SK-N-MC (cell line): Measurements from ENCODE around the gene DGKB.

Experiments
- DNase-seq: peaks from one replicate; pipeline ENCODE4 v3.0.0-alpha.2; 2011; ENCODE audit warnings: low read depth, low spot score
- H3K27ac ChIP-seq: fragments of 200-600 bp; sonication (generic); 2 replicates; pipeline ENCODE4 v1.5.1; 2016; ENCODE audit warnings: mixed run types
- H3K36me3 ChIP-seq: fragments of 200-600 bp; sonication (generic); 2 replicates; pipeline ENCODE4 v1.6.1; 2017; ENCODE audit warnings: antibody characterized with exemption, low read length, mixed read lengths; ENCODE audit not compliant: insufficient read depth
- H3K4me3 ChIP-seq: fragments of 200-600 bp; sonication (generic); 2 replicates; pipeline ENCODE4 v1.5.1; 2016
- H3K9ac ChIP-seq: fragments of 200-600 bp; sonication (generic); 2 replicates; pipeline ENCODE4 v1.8.0; 2017; ENCODE audit warnings: mixed run types, mixed read lengths; ENCODE audit not compliant: insufficient read length
- H3K9me3 ChIP-seq: fragments of 200-600 bp; sonication (generic); 2 replicates; pipeline ENCODE4 v1.6.1; 2017; ENCODE audit warnings: low read depth, mild to moderate bottlenecking, antibody characterized with exemption, low read length, moderate library complexity, mixed read lengths
- EZH2 ChIP-seq: fragments of 200-600 bp; sonication (generic); IDR thresholded peaks from one replicate; pipeline ENCODE4 v1.6.1; 2017; ENCODE audit warnings: antibody characterized with exemption
- FOXP2 ChIP-seq: optimal IDR thresholded peaks from 2 replicates; pipeline ENCODE3; 2011; ENCODE audit warnings: mild to moderate bottlenecking, moderate library complexity; ENCODE audit not compliant: insufficient read depth; ENCODE audit errors: extremely low read length, control extremely low read depth
- POLR2AphosphoS5 ChIP-seq: IDR thresholded peaks from 2 replicates; pipeline ENCODE4 v1.6.1; 2012; ENCODE audit warnings: mild to moderate bottlenecking, low read depth, low read length, borderline replicate concordance

The DGKB gene

DNA sequence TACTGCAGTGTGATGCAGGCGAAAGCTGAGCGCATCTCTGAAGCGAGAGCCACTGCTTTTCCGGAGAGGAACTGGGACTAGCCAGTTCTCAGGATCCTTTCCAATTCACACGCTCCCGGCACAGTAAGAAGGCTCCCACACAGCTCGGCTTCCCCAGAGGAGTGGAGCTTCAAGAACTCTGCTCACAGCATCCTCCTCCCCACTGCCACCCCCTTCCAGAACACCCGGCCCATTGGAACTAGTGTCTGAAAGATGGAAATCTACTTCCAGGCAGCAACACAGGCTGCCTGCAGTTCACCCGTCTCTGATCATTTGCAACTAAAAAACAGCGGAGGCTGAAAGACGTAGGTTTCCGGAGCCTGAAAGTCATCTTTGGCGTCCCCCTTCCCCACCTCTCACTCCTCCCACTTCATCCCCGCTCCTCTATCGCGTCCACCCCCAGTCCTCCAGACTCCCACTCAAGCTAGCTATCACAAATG lies at the start of gene DGKB:
DGKB (minus strand) TSS at position 163 of the 479 bp plus-strand sequence.
- DNase-seq, result no peak
- Histone ChIP-seq H3K9ac (no peak within 1 kb of the TSS), H3K9me3 (no peaks in the 10 kb centered on the region), H3K27ac (no peak within 1 kb of the TSS), H3K4me3 (no peak within 1 kb of the TSS), H3K36me3 (no peaks in the 10 kb centered on the region)
- TF ChIP-seq POLR2AphosphoS5, result no peak
- no peak for TF ChIP-seq EZH2
- no peak for TF ChIP-seq FOXP2

DNA sequence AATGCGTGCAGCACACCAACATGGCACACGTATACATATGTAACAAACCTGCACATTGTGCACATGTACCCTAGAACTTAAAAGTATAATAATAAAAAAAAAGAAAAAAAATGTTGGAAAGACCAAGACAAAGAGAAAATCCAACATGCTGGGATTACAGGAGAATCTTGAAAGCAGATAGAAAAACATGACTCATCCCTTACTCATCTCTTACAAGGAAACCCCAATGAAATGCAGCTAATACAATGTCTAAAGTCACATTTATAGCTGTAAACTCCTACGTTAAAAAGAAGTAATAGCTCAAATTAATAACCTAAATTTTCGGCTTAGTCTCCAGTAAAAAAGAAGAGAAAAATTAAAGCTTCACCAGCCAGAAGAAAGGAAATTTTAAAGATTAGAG lies 47.5 kb upstream of the DGKB start:
- TF ChIP-seq POLR2AphosphoS5, result no peak
- no peak for TF ChIP-seq EZH2
- TF ChIP-seq FOXP2, result no peak
- no peak for DNase-seq
- no peak overlapping the region for H3K27ac ChIP-seq

DNA sequence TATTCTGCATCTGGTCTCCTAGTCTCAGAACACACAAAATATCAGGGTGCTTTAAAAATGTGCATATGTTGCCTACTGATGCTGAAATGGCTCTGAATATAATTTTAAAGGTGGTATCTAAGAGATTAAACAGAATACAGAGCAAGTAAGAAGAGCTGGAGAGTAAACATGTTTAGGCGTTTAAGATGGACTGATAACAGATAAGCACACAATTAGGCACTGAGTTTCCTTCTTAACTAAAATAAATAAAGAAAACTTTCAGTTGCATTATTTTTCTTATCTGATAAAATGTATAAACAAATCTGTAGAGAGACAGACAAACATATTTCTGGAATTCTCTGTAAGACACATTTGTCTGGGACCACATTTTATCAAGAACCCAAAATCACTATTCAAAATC lies 35.6 kb upstream of the DGKB start:
- TF ChIP-seq EZH2 (no peak), FOXP2 (no peak), POLR2AphosphoS5 (no peak)
- no peak overlapping the region for H3K4me3 ChIP-seq
- no peak overlapping the region for H3K27ac ChIP-seq
- no peak for DNase-seq
- H3K36me3 ChIP-seq, result no peaks in the 10 kb centered on the region
- H3K9me3 ChIP-seq, result no peaks in the 10 kb centered on the region
- no peak overlapping the region for H3K9ac ChIP-seq

More for the DNA sequence above, 47.5 kb upstream of the DGKB start:
- Histone ChIP-seq H3K9me3 (no peaks in the 10 kb centered on the region), H3K9ac (no peak overlapping the region), H3K36me3 (no peaks in the 10 kb centered on the region), H3K4me3 (no peak overlapping the region)

DNA sequence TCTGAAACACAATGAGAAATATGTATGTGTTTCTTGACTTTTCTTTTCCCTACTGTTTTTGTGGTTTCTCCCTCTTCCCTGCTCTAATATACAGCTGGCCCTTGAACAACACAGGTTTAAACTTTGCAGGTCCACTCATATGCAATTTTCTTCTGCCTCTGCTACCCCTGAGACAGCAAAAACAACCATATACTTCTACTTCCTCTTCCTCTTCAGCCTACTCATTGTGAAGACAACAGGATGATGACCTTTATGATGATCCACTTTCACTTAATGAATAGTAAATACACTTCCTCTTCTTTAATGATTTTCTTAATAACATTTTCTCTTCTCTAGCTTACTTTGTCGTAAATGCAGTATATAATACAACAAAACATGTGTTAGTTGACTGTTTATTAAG lies 35.0 kb upstream of the DGKB start:
- DNase-seq, result no peak
- no peaks in the 10 kb centered on the region for H3K9me3 ChIP-seq
- H3K9ac ChIP-seq, result no peak overlapping the region
- no peak overlapping the region for H3K27ac ChIP-seq
- no peaks in the 10 kb centered on the region for H3K36me3 ChIP-seq
- TF ChIP-seq POLR2AphosphoS5 (no peak), EZH2 (no peak), FOXP2 (no peak)
- H3K4me3 ChIP-seq, result no peak overlapping the region

DNA sequence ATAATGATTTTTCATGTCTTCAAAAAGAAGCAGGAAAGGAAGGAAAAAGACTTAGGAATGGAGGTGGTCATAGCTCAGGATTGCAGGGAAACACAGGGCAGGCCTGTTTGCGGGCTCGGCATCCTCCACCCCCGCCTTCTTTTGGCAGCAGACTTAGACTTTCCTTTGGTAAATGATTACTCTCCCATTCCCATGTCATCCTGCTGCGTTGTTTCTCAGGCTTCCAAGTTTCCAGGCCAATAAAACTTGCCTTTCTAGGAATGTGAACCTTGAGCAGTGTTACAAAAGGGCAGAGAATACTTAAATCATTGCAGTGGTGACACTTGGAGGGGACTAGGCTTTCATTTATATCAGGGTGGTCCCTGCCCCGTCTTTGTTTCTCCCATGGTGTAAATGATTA lies 34.0 kb upstream of the DGKB start:
- Histone ChIP-seq H3K36me3 (no peaks in the 10 kb centered on the region), H3K9ac (no peak overlapping the region), H3K9me3 (no peaks in the 10 kb centered on the region), H3K4me3 (no peak overlapping the region), H3K27ac (no peak overlapping the region)
- TF ChIP-seq FOXP2, result no peak
- no peak for TF ChIP-seq EZH2
- TF ChIP-seq POLR2AphosphoS5, result no peak
- DNase-seq, result no peak

DNA sequence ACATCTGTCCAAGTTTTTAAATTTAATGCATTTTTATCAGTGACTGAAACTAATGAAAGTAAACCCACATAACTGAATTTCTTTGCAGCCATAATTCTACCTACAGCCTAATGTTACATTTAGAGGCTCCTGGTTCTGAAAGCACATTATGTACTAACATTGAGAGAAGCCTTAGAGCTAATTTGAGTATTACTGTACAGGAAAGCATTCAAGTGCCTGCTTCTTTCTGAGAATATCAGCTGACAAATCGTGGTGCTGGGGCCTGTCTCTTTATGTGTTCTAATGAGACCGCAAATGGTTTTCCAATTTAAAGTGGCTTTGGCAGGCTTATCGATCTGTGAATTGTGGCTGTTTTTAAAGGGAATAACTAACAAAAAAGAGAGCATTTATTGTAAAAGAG lies 32.3 kb upstream of the DGKB start:
- no peaks in the 10 kb centered on the region for H3K36me3 ChIP-seq
- no peak for DNase-seq
- TF ChIP-seq EZH2 (no peak), FOXP2 (no peak), POLR2AphosphoS5 (no peak)
- no peak overlapping the region for H3K4me3 ChIP-seq
- no peak overlapping the region for H3K9ac ChIP-seq
- no peaks in the 10 kb centered on the region for H3K9me3 ChIP-seq
- H3K27ac ChIP-seq, result no peak overlapping the region

DNA sequence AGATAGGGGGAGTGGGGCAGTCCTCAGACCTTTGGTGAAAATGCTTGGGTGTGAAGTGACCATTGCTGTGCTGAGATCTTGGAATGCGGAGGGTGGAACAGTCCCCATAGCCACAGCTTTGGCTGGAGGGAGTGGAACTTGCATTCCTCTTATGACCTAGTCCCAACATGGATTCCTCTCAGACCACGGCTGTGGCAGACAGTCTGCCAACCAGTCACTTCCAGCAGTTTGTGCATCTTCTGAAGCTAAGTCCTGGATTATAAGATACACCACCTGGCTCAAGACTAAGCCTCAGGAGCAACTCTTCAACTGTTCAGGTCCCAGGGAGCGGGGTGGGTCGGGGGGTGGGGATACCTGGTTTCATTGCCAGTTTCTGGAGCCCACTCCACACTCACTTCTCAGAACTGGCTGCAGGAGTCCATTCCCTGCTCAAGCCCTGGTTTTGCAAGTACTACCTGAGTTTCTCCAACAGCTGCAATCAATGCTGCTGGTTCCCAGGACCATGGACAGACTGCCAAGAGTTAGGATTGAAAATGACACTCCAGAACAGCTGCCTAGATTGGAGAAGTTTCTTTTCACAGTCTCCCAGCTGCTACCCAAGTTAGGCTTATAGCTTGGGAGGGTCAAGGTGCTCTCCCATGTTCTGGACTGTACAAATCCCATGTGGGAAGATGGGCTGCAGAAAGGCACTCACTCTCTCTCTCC lies 29.1 kb upstream of the DGKB start:
- TF ChIP-seq POLR2AphosphoS5, result no peak
- TF ChIP-seq EZH2, result no peak
- TF ChIP-seq FOXP2, result no peak

DNA sequence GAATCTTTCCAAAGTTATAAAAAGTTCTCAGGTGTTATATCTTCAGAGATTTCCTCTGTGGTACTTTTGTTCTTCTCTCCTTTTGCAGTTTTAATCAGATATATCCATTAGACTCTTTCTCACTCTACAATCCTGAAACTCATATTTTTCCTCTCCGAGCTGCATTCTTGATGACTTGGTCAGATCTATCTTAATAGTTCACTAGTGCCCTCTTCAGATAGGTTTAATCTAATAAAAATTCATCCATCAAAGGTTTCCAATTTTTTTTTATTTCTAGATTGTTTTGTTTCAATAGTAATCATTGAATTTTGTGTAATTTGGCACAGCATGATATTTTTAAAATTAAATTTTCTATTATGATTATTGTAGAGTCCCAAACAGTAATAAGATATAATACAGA lies 21.8 kb upstream of the DGKB start:
- no peak overlapping the region for H3K27ac ChIP-seq
- no peaks in the 10 kb centered on the region for H3K36me3 ChIP-seq
- H3K9me3 ChIP-seq, result no peaks in the 10 kb centered on the region
- DNase-seq, result no peak
- no peak for TF ChIP-seq POLR2AphosphoS5
- no peak for TF ChIP-seq FOXP2
- TF ChIP-seq EZH2, result no peak
- H3K4me3 ChIP-seq, result no peak overlapping the region
- no peak overlapping the region for H3K9ac ChIP-seq

More for the DNA sequence above, 29.1 kb upstream of the DGKB start:
- Histone ChIP-seq H3K36me3 (no peaks in the 10 kb centered on the region), H3K9ac (no peak overlapping the region), H3K4me3 (no peak overlapping the region), H3K27ac (no peak overlapping the region), H3K9me3 (no peaks in the 10 kb centered on the region)
- no peak for DNase-seq
